ENCODE results near the gene MARK2. TPM values are rescaled to one million over a fixed set of nuclear protein-coding genes. Genes with fewer than 3 reads are reported as not detected.

Gene MARK2
- total RNA-seq, 1 donor, result 16.4 TPM

GRCh38 chr11:63931876-63932275 lies 93.0 kb downstream of the MARK2 start:
- H3K4me3 ChIP-seq (ENCODE audit: low read depth, low read length), result no peak overlapping the region
- TF ChIP-seq CTCF (IDR thresholded peaks at IDR 0.05; ENCODE audit: insufficient read depth, low read depth, low read length), result no peak
- no peak for DNase-seq (ENCODE audit: low read depth)

DNA sequence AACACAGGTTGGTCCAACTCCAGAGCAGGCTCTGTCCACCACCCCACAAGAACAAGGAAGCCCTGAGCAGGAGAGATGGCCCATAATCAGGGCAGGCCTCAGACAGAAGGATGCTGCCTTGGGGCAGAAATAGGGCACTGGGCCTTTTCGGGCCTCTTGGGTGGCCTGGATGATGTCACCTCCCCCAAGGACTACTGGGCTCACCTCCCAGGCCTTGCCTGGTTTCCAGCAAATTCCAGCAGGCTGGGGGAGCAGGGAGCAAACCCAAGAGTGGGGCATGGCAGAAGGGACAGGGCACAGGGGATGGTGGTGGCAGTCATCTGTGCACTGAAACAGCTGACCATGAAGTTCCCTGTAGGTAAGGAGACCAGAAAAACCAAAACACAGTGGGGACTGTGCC lies 94.5 kb downstream of the MARK2 start:
- H3K4me3 ChIP-seq (ENCODE audit: low read depth, low read length), result no peak overlapping the region
- DNase-seq (ENCODE audit: low read depth), result no peak
- TF ChIP-seq CTCF (IDR thresholded peaks at IDR 0.05; ENCODE audit: insufficient read depth, low read depth, low read length), result no peak

GRCh38 chr11:63937713-63938478 lies 99.0 kb downstream of the MARK2 start:
- TF ChIP-seq CTCF (IDR thresholded peaks at IDR 0.05; ENCODE audit: insufficient read depth, low read depth, low read length), result no peak
- peak overlapping the region; percentile 92 for H3K4me3 ChIP-seq (ENCODE audit: low read depth, low read length)
- no peak for DNase-seq (ENCODE audit: low read depth)

- peak; percentile 1 for TF ChIP-seq CTCF (IDR thresholded peaks at IDR 0.05; ENCODE audit: insufficient read depth, low read depth, low read length)
- peak within 1 kb of the TSS; percentile 92 for H3K4me3 ChIP-seq (ENCODE audit: low read depth, low read length)
- DNase-seq (ENCODE audit: low read depth), result peak; percentile 91
Measured at GRCh38 chr11:63938479-63939396, 99.8 kb downstream of the MARK2 start, which contains the start of gene NAA40. Gene NAA40, plus strand, starts transcription at chr11:63939002. Its CDS starts 95 bp downstream, at chr11:63939097.

- TF ChIP-seq CTCF (IDR thresholded peaks at IDR 0.05; ENCODE audit: insufficient read depth, low read depth, low read length), result no peak
- peak overlapping the region; percentile 92 for H3K4me3 ChIP-seq (ENCODE audit: low read depth, low read length)
- DNase-seq (ENCODE audit: low read depth), result peak; percentile 44
Measured at GRCh38 chr11:63939397-63939891, 100.5 kb downstream of the MARK2 start.

- TF ChIP-seq CTCF (IDR thresholded peaks at IDR 0.05; ENCODE audit: insufficient read depth, low read depth, low read length), result no peak
- no peak overlapping the region for H3K4me3 ChIP-seq (ENCODE audit: low read depth, low read length)
- DNase-seq (ENCODE audit: low read depth), result no peak
Measured at GRCh38 chr11:63940786-63941185, 101.9 kb downstream of the MARK2 start.

All from fibroblast of villous mesenchyme (primary cell).